ENCODE data around the gene NBAS. TPM values are rescaled to one million over a fixed set of nuclear protein-coding genes. Genes with fewer than 3 reads are reported as not detected.

The NBAS gene
- polyA plus RNA-seq, 2 of the 4 experiments (the other 2 are of a cell fraction): 16.7 to 34.9 TPM

DNA sequence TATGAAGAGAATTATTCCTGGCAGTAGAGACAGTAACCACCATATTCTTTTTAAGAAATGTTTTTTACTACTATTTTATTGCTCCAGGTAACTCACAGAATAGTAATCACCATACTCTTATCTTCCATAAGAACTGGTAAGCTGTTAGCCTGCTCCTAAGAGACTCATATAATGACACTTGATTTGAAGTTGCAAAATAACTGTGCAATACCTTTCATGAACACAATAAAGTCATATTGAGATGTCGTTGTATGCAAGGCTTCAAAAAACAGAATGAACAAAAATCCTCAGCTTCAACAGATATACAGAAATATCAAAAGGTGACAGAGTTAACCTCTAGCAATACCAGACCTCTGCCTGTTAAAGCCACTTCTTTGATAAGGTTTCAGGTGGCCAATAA lies 360.1 kb downstream of the NBAS start:
- WGBS (ENCODE audit: missing lambda C conversion rate): 88% methylated on average over 1 of the region's 1 CpG
- Histone ChIP-seq H3K9me3 (no peaks in the 10 kb centered on the region), H3K4me2 (no peak overlapping the region), H3K4me1 (no peaks in the 10 kb centered on the region), H3K4me3 (no peak overlapping the region), H3K27ac (no peak overlapping the region)
- no peak for FAIRE-seq
- ChIA-PET CTCF (no interaction called here), POLR2A (no interaction called here)
- ATAC-seq: no peak
- TF ChIP-seq, protein P1, sequence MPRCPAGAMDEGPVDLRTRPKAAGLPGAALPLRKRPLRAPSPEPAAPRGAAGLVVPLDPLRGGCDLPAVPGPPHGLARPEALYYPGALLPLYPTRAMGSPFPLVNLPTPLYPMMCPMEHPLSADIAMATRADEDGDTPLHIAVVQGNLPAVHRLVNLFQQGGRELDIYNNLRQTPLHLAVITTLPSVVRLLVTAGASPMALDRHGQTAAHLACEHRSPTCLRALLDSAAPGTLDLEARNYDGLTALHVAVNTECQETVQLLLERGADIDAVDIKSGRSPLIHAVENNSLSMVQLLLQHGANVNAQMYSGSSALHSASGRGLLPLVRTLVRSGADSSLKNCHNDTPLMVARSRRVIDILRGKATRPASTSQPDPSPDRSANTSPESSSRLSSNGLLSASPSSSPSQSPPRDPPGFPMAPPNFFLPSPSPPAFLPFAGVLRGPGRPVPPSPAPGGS (IDR thresholded peaks at IDR 0.05): no peak
- TF ChIP-seq JUN (IDR thresholded peaks at IDR 0.05): no peak
- no peak for TF ChIP-seq TFCP2L1 (CRISPR knock-in tag; IDR thresholded peaks at IDR 0.05)
- TF ChIP-seq EHF (CRISPR knock-in tag; IDR thresholded peaks at IDR 0.05): no peak
- no peak for TF ChIP-seq MAZ (IDR thresholded peaks at IDR 0.05; ENCODE audit: borderline replicate concordance, low read depth, low read length)
- TF ChIP-seq MYC (IDR thresholded peaks at IDR 0.05; ENCODE audit: borderline replicate concordance, low read length): no peak
- TF ChIP-seq KDM1A (IDR thresholded peaks at IDR 0.05; ENCODE audit: low read depth): no peak
- TF ChIP-seq EHMT2 (IDR thresholded peaks at IDR 0.05; ENCODE audit: low read depth): no peak
- TF ChIP-seq, protein P2, sequence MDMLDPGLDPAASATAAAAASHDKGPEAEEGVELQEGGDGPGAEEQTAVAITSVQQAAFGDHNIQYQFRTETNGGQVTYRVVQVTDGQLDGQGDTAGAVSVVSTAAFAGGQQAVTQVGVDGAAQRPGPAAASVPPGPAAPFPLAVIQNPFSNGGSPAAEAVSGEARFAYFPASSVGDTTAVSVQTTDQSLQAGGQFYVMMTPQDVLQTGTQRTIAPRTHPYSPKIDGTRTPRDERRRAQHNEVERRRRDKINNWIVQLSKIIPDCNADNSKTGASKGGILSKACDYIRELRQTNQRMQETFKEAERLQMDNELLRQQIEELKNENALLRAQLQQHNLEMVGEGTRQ (IDR thresholded peaks at IDR 0.05): no peak
- no peak for TF ChIP-seq HEYL (CRISPR knock-in tag; IDR thresholded peaks at IDR 0.05)
- no peak for TF ChIP-seq FOXS1 (CRISPR knock-in tag; IDR thresholded peaks at IDR 0.05)
- TF ChIP-seq CEBPB (IDR thresholded peaks at IDR 0.05): no peak
- no peak for TF ChIP-seq MAFK (IDR thresholded peaks at IDR 0.05; ENCODE audit: partially characterized antibody)
- TF ChIP-seq, protein P3, sequence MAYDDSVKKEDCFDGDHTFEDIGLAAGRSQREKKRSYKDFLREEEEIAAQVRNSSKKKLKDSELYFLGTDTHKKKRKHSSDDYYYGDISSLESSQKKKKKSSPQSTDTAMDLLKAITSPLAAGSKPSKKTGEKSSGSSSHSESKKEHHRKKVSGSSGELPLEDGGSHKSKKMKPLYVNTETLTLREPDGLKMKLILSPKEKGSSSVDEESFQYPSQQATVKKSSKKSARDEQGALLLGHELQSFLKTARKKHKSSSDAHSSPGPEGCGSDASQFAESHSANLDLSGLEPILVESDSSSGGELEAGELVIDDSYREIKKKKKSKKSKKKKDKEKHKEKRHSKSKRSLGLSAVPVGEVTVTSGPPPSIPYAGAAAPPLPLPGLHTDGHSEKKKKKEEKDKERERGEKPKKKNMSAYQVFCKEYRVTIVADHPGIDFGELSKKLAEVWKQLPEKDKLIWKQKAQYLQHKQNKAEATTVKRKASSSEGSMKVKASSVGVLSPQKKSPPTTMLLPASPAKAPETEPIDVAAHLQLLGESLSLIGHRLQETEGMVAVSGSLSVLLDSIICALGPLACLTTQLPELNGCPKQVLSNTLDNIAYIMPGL (CRISPR knock-in tag; IDR thresholded peaks at IDR 0.05; ENCODE audit: borderline replicate concordance): no peak
- no peak for DNase-seq (ENCODE audit: low read depth in 1 of 2, low spot score in 1 of 2)

DNA sequence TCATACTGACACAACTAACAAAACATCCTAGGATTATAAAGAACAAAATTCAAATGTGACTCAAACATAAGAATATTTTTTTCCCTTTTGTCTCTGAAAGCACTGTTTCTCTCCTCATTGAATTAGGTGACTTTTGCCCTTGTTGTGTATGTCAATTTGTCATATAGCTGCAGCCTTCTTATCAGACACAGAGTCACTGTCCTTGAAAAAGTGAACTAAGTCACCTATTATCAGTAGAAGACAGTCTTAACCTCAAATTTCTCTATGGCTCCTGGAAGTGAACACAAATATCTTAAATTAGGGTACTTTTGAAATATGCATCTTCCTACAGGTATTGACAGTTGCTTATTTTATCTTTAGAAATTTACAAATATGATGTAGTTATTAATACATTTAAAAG lies 360.6 kb downstream of the NBAS start:
- FAIRE-seq (no peak), DNase-seq (ENCODE audit: low read depth in 1 of 2, low spot score in 1 of 2) (no peak), ATAC-seq (no peak)
- Histone ChIP-seq H3K4me1 (no peaks in the 10 kb centered on the region), H3K27ac (no peak overlapping the region), H3K4me3 (no peak overlapping the region), H3K9me3 (no peaks in the 10 kb centered on the region), H3K4me2 (no peak overlapping the region)
- ChIA-PET CTCF (no interaction called here), POLR2A (no interaction called here)
- TF ChIP-seq RAD21 (conservative IDR thresholded peaks at IDR 0.05 in 1 of 2, IDR thresholded peaks at IDR 0.05 in 1 of 2): no peak
- TF ChIP-seq KDM1A (IDR thresholded peaks at IDR 0.05; ENCODE audit: low read depth): no peak
- no peak for TF ChIP-seq ZFP36 (IDR thresholded peaks at IDR 0.05; ENCODE audit: borderline replicate concordance, partially characterized antibody)
- TF ChIP-seq MYC (IDR thresholded peaks at IDR 0.05; ENCODE audit: borderline replicate concordance, low read length): no peak
- TF ChIP-seq RFX5 (IDR thresholded peaks at IDR 0.05): no peak
- TF ChIP-seq, protein P4, sequence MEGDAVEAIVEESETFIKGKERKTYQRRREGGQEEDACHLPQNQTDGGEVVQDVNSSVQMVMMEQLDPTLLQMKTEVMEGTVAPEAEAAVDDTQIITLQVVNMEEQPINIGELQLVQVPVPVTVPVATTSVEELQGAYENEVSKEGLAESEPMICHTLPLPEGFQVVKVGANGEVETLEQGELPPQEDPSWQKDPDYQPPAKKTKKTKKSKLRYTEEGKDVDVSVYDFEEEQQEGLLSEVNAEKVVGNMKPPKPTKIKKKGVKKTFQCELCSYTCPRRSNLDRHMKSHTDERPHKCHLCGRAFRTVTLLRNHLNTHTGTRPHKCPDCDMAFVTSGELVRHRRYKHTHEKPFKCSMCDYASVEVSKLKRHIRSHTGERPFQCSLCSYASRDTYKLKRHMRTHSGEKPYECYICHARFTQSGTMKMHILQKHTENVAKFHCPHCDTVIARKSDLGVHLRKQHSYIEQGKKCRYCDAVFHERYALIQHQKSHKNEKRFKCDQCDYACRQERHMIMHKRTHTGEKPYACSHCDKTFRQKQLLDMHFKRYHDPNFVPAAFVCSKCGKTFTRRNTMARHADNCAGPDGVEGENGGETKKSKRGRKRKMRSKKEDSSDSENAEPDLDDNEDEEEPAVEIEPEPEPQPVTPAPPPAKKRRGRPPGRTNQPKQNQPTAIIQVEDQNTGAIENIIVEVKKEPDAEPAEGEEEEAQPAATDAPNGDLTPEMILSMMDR (IDR thresholded peaks at IDR 0.05): no peak
- no peak for TF ChIP-seq ESRRA (IDR thresholded peaks at IDR 0.05; ENCODE audit: borderline replicate concordance, low read length)
- no peak for TF ChIP-seq MAZ (IDR thresholded peaks at IDR 0.05; ENCODE audit: borderline replicate concordance, low read depth, low read length)
- TF ChIP-seq EHMT2 (IDR thresholded peaks at IDR 0.05; ENCODE audit: low read depth): no peak
- no peak for TF ChIP-seq FOSL2 (IDR thresholded peaks at IDR 0.05)
- TF ChIP-seq FOSL2 (CRISPR knock-in tag; IDR thresholded peaks at IDR 0.05): no peak
- no peak for TF ChIP-seq BHLHE40 (IDR thresholded peaks at IDR 0.05; ENCODE audit: low read depth, low read length)
- no peak for TF ChIP-seq FOSB (CRISPR knock-in tag; IDR thresholded peaks at IDR 0.05)

All from A549 (cell line).